ENCODE results near the gene COPZ2.
"Not testable (repeated sequence)": the region's sequence is repeated elsewhere in the genome, so short reads cannot be mapped to it uniquely, and the experiment has no call there.

The COPZ2 gene

GRCh38 chr17:48070195-48070594 is 32.6 kb upstream of the COPZ2 start:
- H3K9ac ChIP-seq (ENCODE audit: low read depth, low read length, poor library complexity, severe bottlenecking) = no peak overlapping the region
- no peaks in the 10 kb centered on the region for H3K9me3 ChIP-seq (ENCODE audit: insufficient read depth, low read depth, low read length)
- H2AFZ ChIP-seq (ENCODE audit: low read length) = no peak overlapping the region
- H3K4me2 ChIP-seq (ENCODE audit: low read depth, low read length, poor library complexity, severe bottlenecking) = no peak overlapping the region
- TF ChIP-seq CTCF (conservative IDR thresholded peaks at IDR 0.05; ENCODE audit: low read length) = no peak
- no peak for TF ChIP-seq EZH2phosphoT487 (IDR thresholded peaks at IDR 0.05; ENCODE audit: borderline replicate concordance)
- H3K79me2 ChIP-seq (ENCODE audit: insufficient read depth, low read length) = no peaks in the 10 kb centered on the region
- H3K36me3 ChIP-seq (ENCODE audit: insufficient read depth, low read length) = peaks cover 85% of the 10 kb centered on the region
- no peak overlapping the region for H3K4me3 ChIP-seq (ENCODE audit: low read length, poor library complexity, severe bottlenecking)
- peaks cover 4% of the 10 kb centered on the region for H4K20me1 ChIP-seq (ENCODE audit: insufficient read depth, low read length, poor library complexity, severe bottlenecking)
- H3K9me2 ChIP-seq (replicated peaks; ENCODE audit: low read depth, low read length) = no peaks in the 10 kb centered on the region
- H3F3A ChIP-seq (ENCODE audit: low read depth) = 0 out of 2 replicates have a peak, but pooled peaks cover 2% of the 10 kb centered on the region
- no peaks in the 10 kb centered on the region for H3K4me1 ChIP-seq (ENCODE audit: insufficient read depth, low read length, poor library complexity, severe bottlenecking)
- H3K27me3 ChIP-seq (ENCODE audit: insufficient read depth, low read length, poor library complexity, severe bottlenecking) = no peaks in the 10 kb centered on the region

GRCh38 chr17:48068491-48068961 is 30.9 kb upstream of the COPZ2 start:
- Histone ChIP-seq H3K4me3 (ENCODE audit: low read length, poor library complexity, severe bottlenecking) (no peak overlapping the region), H3K9me2 (replicated peaks; ENCODE audit: low read depth, low read length) (no peaks in the 10 kb centered on the region), H3K36me3 (ENCODE audit: insufficient read depth, low read length) (peaks cover 82% of the 10 kb centered on the region), H3K4me2 (ENCODE audit: low read depth, low read length, poor library complexity, severe bottlenecking) (no peak overlapping the region), H3K79me2 (ENCODE audit: insufficient read depth, low read length) (no peaks in the 10 kb centered on the region), H3F3A (ENCODE audit: low read depth) (0 out of 2 replicates have a peak, but pooled peaks cover 2% of the 10 kb centered on the region), H4K20me1 (ENCODE audit: insufficient read depth, low read length, poor library complexity, severe bottlenecking) (no peaks in the 10 kb centered on the region), H2AFZ (ENCODE audit: low read length) (no peak overlapping the region), H3K4me1 (ENCODE audit: insufficient read depth, low read length, poor library complexity, severe bottlenecking) (no peaks in the 10 kb centered on the region), H3K9ac (ENCODE audit: low read depth, low read length, poor library complexity, severe bottlenecking) (no peak overlapping the region), H3K27me3 (ENCODE audit: insufficient read depth, low read length, poor library complexity, severe bottlenecking) (no peaks in the 10 kb centered on the region), H3K9me3 (ENCODE audit: insufficient read depth, low read depth, low read length) (no peaks in the 10 kb centered on the region)
- TF ChIP-seq EZH2phosphoT487 (IDR thresholded peaks at IDR 0.05; ENCODE audit: borderline replicate concordance) (no peak), CTCF (conservative IDR thresholded peaks at IDR 0.05; ENCODE audit: low read length) (peak; percentile 50)

GRCh38 chr17:48067808-48068207 is 30.2 kb upstream of the COPZ2 start:
- not testable (repeated sequence) for H3K9me3 ChIP-seq (ENCODE audit: insufficient read depth, low read depth, low read length); H3K9ac ChIP-seq (ENCODE audit: low read depth, low read length, poor library complexity, severe bottlenecking); H4K20me1 ChIP-seq (ENCODE audit: insufficient read depth, low read length, poor library complexity, severe bottlenecking); H3F3A ChIP-seq (ENCODE audit: low read depth); H2AFZ ChIP-seq (ENCODE audit: low read length); H3K79me2 ChIP-seq (ENCODE audit: insufficient read depth, low read length); H3K4me1 ChIP-seq (ENCODE audit: insufficient read depth, low read length, poor library complexity, severe bottlenecking); H3K4me2 ChIP-seq (ENCODE audit: low read depth, low read length, poor library complexity, severe bottlenecking); H3K27me3 ChIP-seq (ENCODE audit: insufficient read depth, low read length, poor library complexity, severe bottlenecking); H3K4me3 ChIP-seq (ENCODE audit: low read length, poor library complexity, severe bottlenecking); H3K9me2 ChIP-seq (replicated peaks; ENCODE audit: low read depth, low read length)
- H3K36me3 ChIP-seq (ENCODE audit: insufficient read depth, low read length) = peaks cover 80% of the 10 kb centered on the region; the same call in 1 of the 2 replicates

- Histone ChIP-seq H3K9me2 (replicated peaks; ENCODE audit: low read depth, low read length) (no peaks in the 10 kb centered on the region), H3K9ac (ENCODE audit: low read depth, low read length, poor library complexity, severe bottlenecking) (no peak overlapping the region), H3K79me2 (ENCODE audit: insufficient read depth, low read length) (no peaks in the 10 kb centered on the region), H3K4me3 (ENCODE audit: low read length, poor library complexity, severe bottlenecking) (no peak overlapping the region), H2AFZ (ENCODE audit: low read length) (no peak overlapping the region), H3K36me3 (ENCODE audit: insufficient read depth, low read length) (peaks cover 83% of the 10 kb centered on the region; the same call in 1 of the 2 replicates), H3K4me2 (ENCODE audit: low read depth, low read length, poor library complexity, severe bottlenecking) (no peak overlapping the region), H4K20me1 (ENCODE audit: insufficient read depth, low read length, poor library complexity, severe bottlenecking) (no peaks in the 10 kb centered on the region), H3K27me3 (ENCODE audit: insufficient read depth, low read length, poor library complexity, severe bottlenecking) (no peaks in the 10 kb centered on the region), H3F3A (ENCODE audit: low read depth) (0 out of 2 replicates have a peak, but pooled peaks cover 2% of the 10 kb centered on the region), H3K4me1 (ENCODE audit: insufficient read depth, low read length, poor library complexity, severe bottlenecking) (no peaks in the 10 kb centered on the region), H3K9me3 (ENCODE audit: insufficient read depth, low read depth, low read length) (no peaks in the 10 kb centered on the region)
- no peak for TF ChIP-seq CTCF (conservative IDR thresholded peaks at IDR 0.05; ENCODE audit: low read length)
- no peak for TF ChIP-seq EZH2phosphoT487 (IDR thresholded peaks at IDR 0.05; ENCODE audit: borderline replicate concordance)
These were observed 29.6 kb upstream of the COPZ2 start for GRCh38 chr17:48067245-48067644.

Measured in Loucy (cell line).